Glomerular visceral epithelial cell (primary cell): ENCODE results near the gene SMCR8.
"Not testable (repeated sequence)": the region's sequence is repeated elsewhere in the genome, so short reads cannot be mapped to it uniquely, and the experiment has no call there.

Source experiments
- DNase-seq: peaks from one replicate; pipeline ENCODE4 v3.0.0-alpha.2; 2016; ENCODE audit errors: extremely low spot score

The SMCR8 gene, protein sequence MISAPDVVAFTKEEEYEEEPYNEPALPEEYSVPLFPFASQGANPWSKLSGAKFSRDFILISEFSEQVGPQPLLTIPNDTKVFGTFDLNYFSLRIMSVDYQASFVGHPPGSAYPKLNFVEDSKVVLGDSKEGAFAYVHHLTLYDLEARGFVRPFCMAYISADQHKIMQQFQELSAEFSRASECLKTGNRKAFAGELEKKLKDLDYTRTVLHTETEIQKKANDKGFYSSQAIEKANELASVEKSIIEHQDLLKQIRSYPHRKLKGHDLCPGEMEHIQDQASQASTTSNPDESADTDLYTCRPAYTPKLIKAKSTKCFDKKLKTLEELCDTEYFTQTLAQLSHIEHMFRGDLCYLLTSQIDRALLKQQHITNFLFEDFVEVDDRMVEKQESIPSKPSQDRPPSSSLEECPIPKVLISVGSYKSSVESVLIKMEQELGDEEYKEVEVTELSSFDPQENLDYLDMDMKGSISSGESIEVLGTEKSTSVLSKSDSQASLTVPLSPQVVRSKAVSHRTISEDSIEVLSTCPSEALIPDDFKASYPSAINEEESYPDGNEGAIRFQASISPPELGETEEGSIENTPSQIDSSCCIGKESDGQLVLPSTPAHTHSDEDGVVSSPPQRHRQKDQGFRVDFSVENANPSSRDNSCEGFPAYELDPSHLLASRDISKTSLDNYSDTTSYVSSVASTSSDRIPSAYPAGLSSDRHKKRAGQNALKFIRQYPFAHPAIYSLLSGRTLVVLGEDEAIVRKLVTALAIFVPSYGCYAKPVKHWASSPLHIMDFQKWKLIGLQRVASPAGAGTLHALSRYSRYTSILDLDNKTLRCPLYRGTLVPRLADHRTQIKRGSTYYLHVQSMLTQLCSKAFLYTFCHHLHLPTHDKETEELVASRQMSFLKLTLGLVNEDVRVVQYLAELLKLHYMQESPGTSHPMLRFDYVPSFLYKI

DNA sequence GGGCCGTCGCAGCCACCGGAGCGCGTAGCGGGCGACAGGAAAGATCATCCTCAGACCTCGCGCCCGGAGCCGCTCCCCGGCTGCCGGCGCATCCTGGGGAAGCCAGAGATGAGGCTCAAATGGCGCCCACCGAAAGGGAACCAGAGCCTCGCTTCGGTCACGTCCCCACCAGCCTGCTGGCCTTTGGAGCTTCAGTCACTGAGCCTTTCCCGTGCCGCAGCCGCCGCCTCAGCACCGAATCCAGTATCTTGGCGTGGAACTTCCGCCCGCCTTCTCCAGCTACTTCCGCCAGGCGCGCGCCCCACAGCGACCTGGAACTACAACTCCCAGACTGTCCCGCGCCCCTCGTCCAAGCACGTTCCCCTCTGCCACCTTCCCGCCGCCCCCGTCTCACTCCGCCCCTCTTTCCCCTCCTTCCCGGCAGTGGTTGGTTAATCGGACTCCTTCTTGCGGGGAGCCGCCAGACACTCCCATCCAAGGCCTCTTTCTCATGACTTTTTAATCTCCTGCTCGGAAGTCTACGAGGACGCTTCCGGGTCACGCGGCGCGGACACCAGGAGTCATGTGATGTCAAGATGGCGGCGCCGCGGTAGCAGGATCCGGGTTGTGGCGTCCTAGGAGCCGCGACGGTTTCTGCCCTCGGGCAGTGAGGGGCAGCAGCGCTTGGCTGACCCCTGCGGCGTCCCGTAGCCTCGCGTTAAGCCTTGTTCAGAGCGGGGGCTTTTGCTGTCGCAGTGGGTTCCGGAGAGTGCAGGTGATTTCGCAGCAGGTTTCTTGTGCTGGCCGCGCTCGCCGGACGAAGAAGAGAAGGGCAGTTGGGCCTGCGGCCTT is at the start of gene SMCR8, which contains the start of gene TOP3A:
Gene SMCR8, plus strand, starts transcription at position 563 of the 831 bp plus-strand sequence. CDS start 497 bp downstream, outside the sequence.
Gene TOP3A, minus strand, starts transcription at position 264 of the 831 bp plus-strand sequence. Its CDS starts 216 bp downstream, at position 48.
- DNase-seq, result peak; percentile 98

DNA sequence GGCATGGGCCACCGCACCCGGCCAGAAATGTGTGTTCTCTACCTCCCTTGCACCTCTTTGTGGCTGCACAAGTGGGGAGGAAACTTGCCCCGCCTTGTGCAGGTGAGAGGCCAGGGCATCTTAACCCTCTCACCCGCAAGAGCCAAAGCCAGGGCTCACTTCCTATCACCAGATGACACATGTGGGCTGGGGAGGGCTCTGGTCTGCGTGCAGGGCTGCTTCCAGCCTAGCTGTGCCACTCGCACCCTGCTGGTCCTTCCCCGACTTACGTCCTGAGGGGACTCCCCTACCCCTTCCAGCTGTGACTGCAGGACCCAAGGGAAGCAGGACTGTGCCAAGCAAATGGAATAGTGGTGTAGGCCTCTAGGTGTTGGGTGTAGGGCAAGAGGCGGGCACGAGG is 47.7 kb upstream of the SMCR8 start:
- no peak for DNase-seq

DNA sequence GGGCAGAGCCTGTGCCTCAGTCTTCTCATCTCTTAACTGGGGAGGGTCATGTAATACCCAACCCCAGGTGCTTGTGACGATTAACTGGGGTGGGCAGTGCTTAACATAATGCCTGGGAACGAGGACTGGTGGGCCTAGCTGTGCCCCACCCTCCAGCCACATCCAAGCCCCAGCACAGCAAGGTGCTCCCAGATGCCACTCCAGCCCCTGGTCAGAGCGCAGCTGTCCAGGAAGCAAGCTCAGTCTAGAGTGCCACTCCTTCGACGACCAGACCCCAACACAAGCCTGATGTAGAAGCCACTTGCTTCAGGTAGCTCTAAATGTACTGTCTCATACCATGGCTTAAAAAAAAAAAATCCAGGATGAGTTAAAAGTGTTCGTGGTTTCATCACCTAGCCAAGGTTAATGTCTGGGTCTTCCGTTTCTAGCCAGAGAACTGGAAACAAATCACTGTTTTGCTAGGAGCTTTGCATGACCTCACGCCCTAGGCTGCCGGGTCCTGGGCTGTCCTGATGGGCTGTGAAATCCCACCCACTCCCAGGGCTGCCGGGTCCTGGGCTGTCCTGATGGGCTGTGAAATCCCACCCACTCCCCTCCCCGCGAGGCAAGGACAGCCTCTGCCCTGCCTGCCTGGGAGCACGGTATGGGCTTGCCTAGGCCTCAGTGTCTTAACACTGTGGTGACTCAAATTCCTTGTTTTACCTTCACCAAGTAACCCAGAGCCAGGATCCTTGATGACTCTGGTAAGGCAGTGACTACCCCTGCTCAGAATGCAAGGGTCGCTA is 47.0 kb upstream of the SMCR8 start:
- peak; percentile 58 for DNase-seq

DNA sequence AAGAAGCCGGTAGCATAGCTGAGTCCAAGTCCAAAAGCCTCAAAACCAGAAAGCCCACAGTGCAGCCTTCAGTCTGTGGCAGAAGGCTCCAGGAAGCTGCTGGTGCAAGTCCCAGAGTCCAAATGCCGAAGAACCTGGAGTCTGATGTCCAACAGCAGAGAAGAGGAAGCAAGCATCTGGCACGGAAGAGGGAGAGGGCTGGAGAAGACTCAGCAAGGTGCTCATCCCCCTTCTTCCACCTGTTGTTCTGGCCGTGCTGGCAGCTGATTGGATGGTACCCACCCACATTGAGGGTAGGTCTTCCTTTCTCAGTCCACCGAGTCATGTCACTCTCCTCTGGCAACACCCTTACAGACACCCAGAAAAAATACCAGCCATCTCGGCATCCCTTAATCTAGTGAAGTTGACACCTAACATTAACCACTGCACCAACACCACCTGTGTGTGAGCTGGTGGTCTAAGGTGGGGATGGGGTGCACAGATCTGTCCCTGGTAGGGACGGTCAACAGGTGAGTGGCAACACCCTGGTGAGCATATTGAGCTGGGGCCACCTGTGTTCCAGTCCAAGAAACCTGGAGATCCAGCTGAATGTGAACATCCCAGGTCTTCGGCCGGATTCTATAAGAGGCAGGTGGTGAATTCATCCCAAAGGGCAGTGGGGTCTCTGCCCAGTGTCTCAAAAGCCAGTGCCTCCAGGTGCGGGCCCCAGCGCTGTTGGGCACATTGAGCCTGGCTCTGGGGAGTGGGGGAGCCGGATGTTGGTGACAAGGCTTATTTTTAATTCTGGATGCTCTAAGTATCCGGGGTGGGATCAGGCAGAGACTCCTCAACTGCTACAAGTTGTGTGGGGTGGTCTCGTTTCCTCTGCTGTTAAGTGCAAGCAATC is 44.8 kb upstream of the SMCR8 start:
- no peak for DNase-seq

DNA sequence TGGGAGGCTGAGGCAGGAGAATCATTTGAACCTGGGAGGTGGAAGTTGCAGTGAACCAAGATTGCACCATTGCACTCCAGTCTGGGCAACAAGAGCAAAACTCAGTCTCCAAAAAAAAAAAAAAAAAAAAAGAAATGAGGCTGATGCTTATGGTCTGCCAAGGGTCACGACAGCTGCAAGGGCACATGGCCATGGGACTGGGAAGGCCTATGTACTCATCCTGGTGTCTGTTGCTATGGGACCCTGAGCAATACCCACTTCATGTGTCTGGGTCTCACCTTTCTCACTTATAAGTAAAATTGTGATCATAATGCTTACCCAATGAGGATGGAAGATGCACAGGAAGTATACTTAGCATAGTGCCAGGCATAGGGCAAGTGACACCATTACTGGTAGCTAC is 38.0 kb upstream of the SMCR8 start:
- no peak for DNase-seq

DNA sequence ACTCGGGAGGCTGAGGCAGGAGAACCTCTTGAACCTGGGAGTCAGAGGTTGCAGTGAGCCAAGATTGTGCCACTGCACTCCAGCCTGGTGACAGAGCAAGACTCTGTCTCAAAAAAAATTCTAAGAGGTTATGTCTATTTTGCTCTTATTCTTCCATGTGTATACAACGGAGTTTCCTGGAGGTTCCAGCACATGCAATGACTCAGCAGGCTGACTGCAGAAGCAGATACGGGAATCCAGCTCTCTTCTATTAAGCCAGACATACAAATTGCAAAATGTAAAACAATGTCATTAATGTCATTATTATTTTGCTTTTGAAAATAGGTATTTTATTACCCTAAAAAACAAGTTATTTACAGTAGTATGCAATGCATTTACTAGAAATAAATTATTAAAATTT is 36.2 kb upstream of the SMCR8 start:
- no peak for DNase-seq

DNA sequence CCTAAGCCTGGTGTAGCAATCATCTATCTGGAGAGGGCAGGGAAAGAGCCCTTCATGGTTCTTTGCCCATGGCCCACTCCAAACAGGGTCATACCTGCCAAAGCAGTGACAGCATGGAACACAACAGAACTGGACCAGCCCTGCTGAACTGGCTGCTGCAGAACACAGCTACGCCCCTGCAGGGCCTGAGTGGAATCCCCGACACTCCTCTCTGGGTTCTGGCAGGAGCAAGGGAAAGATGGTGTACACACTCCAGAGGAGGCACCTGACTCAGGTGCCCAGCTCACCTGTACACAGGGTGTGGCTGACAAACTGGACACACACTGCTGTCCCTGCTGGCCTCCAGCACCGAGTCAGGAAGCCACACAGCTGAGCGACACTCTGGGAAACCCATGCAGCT is 34.8 kb upstream of the SMCR8 start:
- no peak for DNase-seq

DNA sequence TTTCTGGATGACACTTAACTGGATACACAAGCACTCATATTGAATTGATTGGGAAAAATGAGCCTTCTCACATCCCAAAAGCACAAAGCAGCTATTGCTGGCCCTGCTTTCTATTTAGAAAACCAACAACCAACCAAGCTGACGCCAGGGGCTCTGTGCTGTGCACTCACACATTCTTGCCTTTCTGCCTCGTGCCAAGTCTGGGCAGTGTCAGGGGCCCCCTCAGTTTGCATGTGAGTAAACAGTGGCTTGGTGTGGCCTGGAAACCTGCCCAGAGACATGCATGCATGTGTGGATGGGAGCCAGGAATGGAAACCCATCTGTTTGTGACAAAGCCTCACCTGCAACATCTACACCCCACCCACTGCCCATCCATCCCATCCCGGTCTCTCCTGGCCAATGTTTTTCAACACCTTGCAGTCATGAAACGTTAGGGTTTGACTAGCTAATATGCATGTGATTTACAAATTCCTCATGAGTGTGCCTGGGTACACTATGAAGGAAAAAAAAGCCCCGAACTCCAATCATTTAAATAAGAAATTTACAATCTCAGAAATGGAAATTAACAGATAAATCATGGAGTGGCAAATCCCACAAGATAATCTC is 34.2 kb upstream of the SMCR8 start:
- DNase-seq, result no peak

DNA sequence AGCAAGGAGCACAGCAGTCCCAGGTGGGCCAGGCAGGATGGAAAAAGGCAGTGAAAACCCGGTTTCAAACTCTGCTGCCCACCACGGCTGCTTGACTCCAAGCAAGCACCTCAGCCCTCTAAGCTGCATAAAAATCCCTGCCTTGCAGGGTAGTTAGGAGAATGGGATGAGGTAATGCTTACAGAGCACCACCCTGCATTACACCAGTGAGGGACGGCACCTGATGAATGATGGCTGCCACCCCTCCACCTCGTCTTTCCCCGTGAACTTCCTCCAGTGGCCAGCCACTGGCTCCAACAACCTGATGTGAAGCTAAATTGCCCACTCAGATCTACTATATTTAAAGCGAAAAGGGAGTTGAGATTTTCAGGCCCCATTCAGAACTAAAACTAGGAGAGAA is 33.3 kb upstream of the SMCR8 start:
- no peak for DNase-seq

DNA sequence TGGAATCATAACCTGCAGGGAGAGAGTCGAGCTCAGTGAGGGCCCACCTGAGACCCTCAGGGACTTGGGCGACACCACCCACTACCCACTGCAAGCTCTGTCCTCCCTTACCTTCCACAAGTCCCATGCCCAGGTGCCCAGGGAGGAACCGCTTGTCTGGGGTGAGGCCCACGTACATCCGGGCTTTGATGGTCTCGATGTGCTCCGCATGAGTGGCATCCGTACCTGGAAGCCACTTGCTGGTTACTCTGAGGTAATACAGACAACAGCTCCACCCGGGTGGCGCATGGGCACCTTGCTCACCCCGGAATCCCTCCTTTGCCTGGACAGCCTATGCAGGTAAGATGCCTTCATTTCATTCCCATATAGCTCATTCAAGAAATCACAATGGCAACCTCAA is 29.8 kb upstream of the SMCR8 start:
- DNase-seq, result no peak

DNA sequence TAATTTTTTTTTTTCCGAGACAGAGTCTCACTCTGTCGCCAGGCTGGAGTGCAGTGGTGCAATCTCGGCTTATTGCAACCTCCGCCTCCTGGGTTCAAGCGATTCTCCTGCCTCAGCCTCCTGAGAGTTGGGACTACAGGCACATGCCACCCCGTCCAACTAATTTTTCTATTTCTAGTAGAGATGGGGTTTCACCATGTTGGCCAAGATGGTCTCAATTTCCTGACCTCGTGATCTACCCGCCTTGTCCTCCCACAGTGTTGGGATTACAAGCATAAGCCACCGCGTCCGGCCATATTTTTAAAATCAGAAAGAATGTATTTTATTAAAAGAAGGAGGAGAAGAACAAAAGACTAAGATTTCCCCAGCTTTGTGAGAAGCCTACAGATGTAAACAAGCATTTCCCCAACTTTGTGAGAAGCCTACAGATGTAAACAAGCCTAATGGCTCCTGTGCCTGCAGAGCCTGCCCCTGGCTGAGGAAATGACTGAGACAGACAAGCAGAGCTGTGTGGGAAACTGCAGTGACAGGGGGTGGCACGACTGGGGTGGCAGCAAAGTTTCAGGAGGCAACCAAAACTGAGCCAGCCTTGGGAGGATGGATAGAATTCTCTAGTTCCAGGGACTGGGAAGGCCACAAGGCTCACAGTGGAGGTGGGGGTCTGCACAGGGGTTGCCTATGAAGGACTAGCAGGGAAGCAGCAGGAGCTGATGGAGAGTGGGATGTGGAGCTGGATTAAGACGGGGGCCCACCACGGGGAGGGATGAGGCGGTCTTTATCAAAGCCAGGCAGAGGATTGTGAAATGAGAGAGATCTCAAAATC is 23.2 kb upstream of the SMCR8 start:
- no peak for DNase-seq

DNA sequence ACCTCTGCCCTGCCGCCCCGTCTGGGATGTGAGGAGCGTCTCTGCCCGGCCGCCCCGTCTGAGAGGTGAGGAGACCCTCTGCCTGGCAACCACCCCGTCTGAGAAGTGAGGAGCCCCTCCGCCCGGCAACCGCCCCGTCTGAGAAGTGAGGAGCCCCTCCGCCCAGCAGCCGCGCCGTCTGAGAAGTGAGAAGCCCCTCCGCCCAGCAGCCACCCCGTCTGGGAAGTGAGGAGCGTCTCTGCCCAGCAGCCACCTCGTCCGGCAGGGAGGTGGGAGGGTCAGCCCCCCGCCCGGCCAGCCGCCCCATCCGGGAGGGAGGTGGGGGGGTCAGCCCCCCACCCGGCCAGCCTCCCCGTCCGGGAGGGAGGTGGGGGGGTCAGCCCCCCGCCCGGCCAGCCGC is 17.0 kb upstream of the SMCR8 start:
- DNase-seq, result not testable (repeated sequence)

DNA sequence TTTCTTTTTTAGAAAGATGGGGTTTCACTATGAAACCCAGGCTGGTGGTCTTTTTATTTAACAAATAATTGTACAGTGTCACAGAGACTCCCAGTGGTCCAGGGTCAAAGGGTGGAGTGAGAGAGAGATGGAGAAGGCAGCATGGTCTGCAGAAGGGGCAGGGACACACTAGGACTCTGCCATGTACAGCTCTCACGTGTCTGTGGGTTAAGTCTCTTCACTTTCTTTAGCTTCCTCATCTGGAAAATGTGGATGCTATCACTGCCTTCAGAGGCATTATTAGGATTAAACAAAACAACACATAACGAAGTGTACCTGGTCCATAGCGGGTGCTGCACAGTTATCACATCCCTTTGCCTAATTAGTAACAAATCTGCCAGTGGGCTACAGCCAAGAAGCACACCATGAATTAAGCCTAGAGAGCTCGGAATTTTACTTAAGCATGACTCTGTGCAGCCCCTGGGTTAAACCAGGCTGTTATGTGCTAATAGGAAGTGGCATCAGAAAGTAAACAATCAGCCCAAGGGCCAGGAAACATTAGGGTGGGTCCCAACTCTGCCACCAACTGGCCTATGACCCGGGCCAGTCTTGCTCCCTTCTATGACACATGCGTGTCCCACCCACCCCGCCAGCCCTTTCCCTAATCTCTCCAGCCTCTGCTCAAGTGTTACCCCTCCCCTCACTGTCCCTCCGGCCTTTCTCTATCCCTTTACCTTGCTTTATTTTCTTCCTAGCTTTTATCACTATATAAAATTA is 14.2 kb upstream of the SMCR8 start:
- no peak for DNase-seq

DNA sequence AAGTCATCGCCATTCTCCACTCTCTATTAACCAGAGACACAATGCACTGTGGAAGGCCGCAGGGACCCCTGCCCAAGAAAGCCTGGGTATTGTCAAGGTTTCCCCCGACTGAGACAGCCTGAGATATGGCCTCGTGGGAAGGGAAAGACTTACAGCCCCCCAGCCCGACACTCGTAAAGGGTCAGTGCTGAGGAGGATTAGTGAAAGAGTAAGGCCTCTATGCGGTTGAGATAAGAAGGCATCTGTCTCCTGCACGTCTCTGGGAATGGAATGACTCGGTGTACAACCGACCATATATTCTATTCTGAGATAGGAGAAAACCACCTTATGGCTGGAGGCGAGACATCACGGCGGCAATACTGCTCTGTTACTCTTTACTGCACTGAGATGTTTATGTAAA is 11.9 kb upstream of the SMCR8 start:
- not testable (repeated sequence) for DNase-seq

DNA sequence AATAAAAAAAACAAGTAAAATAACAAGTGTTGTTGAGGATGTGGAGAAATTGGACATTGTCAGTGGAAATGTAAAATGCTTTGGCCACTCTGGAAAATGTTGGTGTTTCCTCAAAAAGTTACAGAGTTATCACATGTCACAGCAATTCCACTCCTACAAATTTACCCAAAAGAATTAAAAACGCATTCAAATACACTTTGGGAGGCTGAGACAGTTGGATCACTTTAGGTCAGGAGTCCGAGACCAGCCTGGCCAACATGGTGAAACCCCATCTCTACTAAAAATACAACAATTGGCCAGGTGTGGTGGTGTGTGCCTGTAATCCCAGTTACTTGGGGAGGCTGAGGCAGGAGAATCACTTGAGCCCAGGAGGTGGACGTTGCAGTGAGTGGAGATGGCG is 5.9 kb upstream of the SMCR8 start:
- no peak for DNase-seq

DNA sequence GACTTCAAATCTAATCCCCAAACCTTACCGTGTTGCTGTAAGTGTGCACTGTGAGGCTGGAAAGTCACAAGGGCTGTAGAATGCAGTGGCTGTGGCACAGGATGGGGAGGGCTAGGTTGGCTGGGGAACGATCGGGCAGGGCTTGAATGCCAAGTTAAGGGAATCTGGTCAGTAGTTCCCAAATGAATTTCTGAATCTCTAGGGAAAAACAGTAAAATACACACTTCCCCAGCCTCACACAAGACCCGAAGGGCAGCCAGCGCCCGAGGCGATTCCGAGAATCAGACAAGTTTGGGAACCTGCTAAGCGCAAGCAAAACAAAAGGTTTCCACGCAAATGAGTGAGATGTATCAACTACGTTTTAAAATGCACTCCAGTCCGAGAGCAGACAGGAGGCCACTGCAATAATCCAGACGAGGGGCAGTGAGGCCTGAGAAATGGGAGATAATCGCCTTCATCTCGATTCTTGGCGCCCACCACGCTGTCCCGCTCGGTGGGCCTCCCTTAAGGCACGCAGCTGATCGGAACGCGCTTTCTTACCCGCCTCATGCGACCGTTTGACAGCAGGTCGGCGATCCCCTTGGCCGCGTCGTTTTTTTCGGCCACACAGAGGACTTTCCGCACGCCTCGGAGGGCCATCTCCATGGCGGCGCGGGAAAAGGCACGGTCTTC is 898 bp upstream of the SMCR8 start:
- DNase-seq, result no peak

DNA sequence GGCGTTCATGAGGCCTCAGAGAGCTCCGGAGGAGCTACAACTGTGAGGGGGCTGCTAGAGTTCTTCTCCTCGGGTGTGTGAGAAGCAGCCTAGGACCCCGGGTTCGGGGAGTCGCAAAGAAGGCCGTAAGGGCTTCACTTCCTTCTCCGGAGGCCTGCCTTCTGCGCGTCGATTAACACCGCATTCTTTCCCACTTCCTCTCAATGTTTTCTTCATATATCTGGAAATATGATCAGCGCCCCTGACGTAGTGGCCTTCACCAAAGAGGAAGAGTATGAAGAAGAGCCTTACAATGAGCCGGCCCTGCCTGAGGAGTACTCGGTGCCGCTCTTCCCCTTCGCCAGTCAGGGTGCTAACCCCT is 449 bp downstream of the SMCR8 start:
- DNase-seq, result no peak
